GM12878 (cell line): ENCODE results near the gene ABCA13. TPM values are rescaled to one million over a fixed set of nuclear protein-coding genes. Genes with fewer than 3 reads are reported as not detected.

Experiments used
- ATAC-seq: fragments of 200-7000 bp; cut with Tn5 transposase; 3 replicates; pipeline ENCODE4 v1.9.1; 2020; ENCODE audit warnings: mild to moderate bottlenecking, moderate library complexity
- BruUV-seq: library from RNA; stranded (reverse); fragments of 400-500 nt; replicated peaks from 2 replicates; lab custom pipeline; 2021; lab: Mats Ljungman, UMichigan
- CTCF ChIA-PET: fragments of 300-600 bp; sonication (Branson Sonifier 250); formaldehyde crosslinking; extraction: SDS; loops from one replicate; lab custom pipeline; 2021; ENCODE audit warnings: inconsistent platforms; lab: Yijun Ruan, JAX
- POLR2A ChIA-PET: fragments of 350-600 bp; formaldehyde crosslinking; extraction: SDS; loops from one replicate; lab custom pipeline; 2021; ENCODE audit warnings: inconsistent platforms; lab: Charles Lee
- RAD21 ChIA-PET: fragments of 300-600 bp; sonication (Branson Sonifier 250); formaldehyde crosslinking; loops from one replicate; lab custom pipeline; 2023; ENCODE audit warnings: antibody characterized with exemption; ENCODE audit not compliant: unreplicated experiment; lab: Charles Lee
- SMC1A ChIA-PET: fragments of 300-600 bp; sonication (Branson Sonifier 250); formaldehyde crosslinking; loops from one replicate; lab custom pipeline; 2023; ENCODE audit not compliant: unreplicated experiment, uncharacterized antibody; lab: Charles Lee
- DNase-seq: peaks from one replicate; pipeline ENCODE4 v3.0.0-alpha.2; 2011; ENCODE audit warnings: low read depth, low spot score
- FAIRE-seq: peaks from 3 replicates; lab custom pipeline; 2011; peaks lifted over from hg19 to GRCh38; lab: Jason Lieb, UNC
- H2AFZ ChIP-seq: 2 replicates; pipeline ENCODE4 v1.6.0; 2011; ENCODE audit warnings: low read depth, low read length, control low read depth; ENCODE audit not compliant: control insufficient read depth
- H3K27ac ChIP-seq: 2 replicates; pipeline ENCODE4 v1.5.1; 2011; ENCODE audit warnings: control low read depth; ENCODE audit not compliant: control insufficient read depth, insufficient read depth
- H3K27me3 ChIP-seq, 2 experiments: replicated peaks in 1 of 2; 2 replicates each; pipeline versions ENCODE4 v1.6.0 to v1.6.1; 2011; ENCODE audit warnings: low read length in 1 of 2; ENCODE audit not compliant: control insufficient read depth in 2 of 2, insufficient read depth in 2 of 2
- H3K36me3 ChIP-seq, 2 experiments: 2 replicates each; pipeline ENCODE4 v1.5.1; 2011; ENCODE audit warnings: low read length in 1 of 2; ENCODE audit not compliant: control insufficient read depth in 2 of 2, insufficient read depth in 2 of 2
- H3K4me1 ChIP-seq: 2 replicates; pipeline ENCODE4 v1.6.1; 2011; ENCODE audit warnings: mild to moderate bottlenecking, low read length, moderate library complexity, mixed read lengths; ENCODE audit not compliant: control insufficient read depth, insufficient read depth
- H3K4me2 ChIP-seq: 2 replicates; pipeline ENCODE4 v1.6.0; 2011; ENCODE audit warnings: control low read depth; ENCODE audit not compliant: control insufficient read depth, insufficient read depth
- H3K4me3 ChIP-seq: fragments of 200-600 bp; sonication (generic); 2 replicates; pipeline ENCODE4 v1.5.1; 2016
- H3K79me2 ChIP-seq: 2 replicates; pipeline ENCODE4 v1.6.0; 2011; ENCODE audit warnings: low read length; ENCODE audit not compliant: control insufficient read depth, insufficient read depth
- H3K9ac ChIP-seq: 2 replicates; pipeline ENCODE4 v1.8.0; 2011; ENCODE audit warnings: low read length, control low read depth, mixed read lengths; ENCODE audit not compliant: control insufficient read depth, insufficient read depth
- H3K9me3 ChIP-seq: replicated peaks from 3 replicates; pipeline ENCODE4 v1.5.1; 2011; ENCODE audit warnings: mild to moderate bottlenecking, low read length; ENCODE audit not compliant: control insufficient read depth, insufficient read depth
- H4K20me1 ChIP-seq: 2 replicates; pipeline ENCODE4 v1.6.0; 2011; ENCODE audit not compliant: control insufficient read depth, insufficient read depth
- E4F1 ChIP-seq: fragments of 450-650 bp; IDR thresholded peaks from 2 replicates; pipeline ENCODE4 v1.6.1; 2018; ENCODE audit warnings: borderline replicate concordance, mild to moderate bottlenecking; ENCODE audit not compliant: partially characterized antibody
- GABPA ChIP-seq: IDR thresholded peaks from 2 replicates; pipeline ENCODE4 v1.6.1; 2014; ENCODE audit warnings: antibody characterized with exemption, low read depth, mild to moderate bottlenecking, inconsistent platforms
- IRF3 ChIP-seq: fragments of 450-650 bp; IDR thresholded peaks from 2 replicates; pipeline ENCODE4 v1.6.1; 2014; ENCODE audit warnings: mild to moderate bottlenecking
- KLF5 ChIP-seq: fragments of 450-650 bp; IDR thresholded peaks from 2 replicates; pipeline ENCODE4 v1.6.1; 2014; ENCODE audit warnings: mild to moderate bottlenecking; ENCODE audit not compliant: partially characterized antibody
- WGBS: methylation state at CpG from one replicate; pipeline ENCODE4 v1.1.6; 2016; ENCODE audit warnings: low lambda C conversion rate; ENCODE audit not compliant: insufficient replicate concordance, insufficient coverage; ENCODE audit errors: missing lambda C conversion rate; 5-methylcytosine and 5-hydroxymethylcytosine counted together
- in situ Hi-C: fragments of 300-500 bp; cut with MboI; formaldehyde crosslinking; loops from 9 replicates; pipeline ENCODE4 v1.14.3; 2018; ENCODE audit warnings: mixed read lengths
- intact Hi-C: fragments of 100-400 bp; cut with micrococcal nuclease; formaldehyde crosslinking; loops from one replicate; pipeline ENCODE4 v1.14.2; 2022; ENCODE audit not compliant: unreplicated experiment
- polyA plus RNA-seq, 11 experiments: library from polyadenylated mRNA; depleted of rRNA in 4 of 11; unstranded in 6 of 11; stranded (reverse) in 5 of 11; fragments of >200 nt; fragmentation: Nextera tagmentation in 4 of 11; fragmentation: Illumina TruSeq in 1 of 11; extraction: Ambion mirVana in 4 of 11; extraction: Trizol in 1 of 11; gene quantifications; 1 replicate in 1 of 11; 2 replicates in 10 of 11; pipeline versions ENCODE4 v1.2.1 to v1.2.3, GENCODE V29; 2011 to 2016; ENCODE audit warnings: inconsistent platforms in 2 of 11, missing spikeins in 2 of 11, low read depth in 1 of 11
- total RNA-seq, 4 experiments: library from RNA; depleted of rRNA in 3 of 4; stranded (reverse); fragments of >200 nt in 3 of 4; fragmentation: Illumina TruSeq in 1 of 4; extraction: Trizol in 1 of 4; gene quantifications; 2 replicates each; pipeline versions ENCODE4 v1.2.1 to v1.2.3, GENCODE V29; 2013 to 2021

The ABCA13 gene
- total and polyA plus RNA-seq, 10 of the 15 experiments (the other 5 are each of a cell fraction or from before 2014, with no cell fraction given): under 0.01 to 0.98 (median 0.04) TPM; not detected in 2

GRCh38 chr7:48295296-48295971, 124.2 kb downstream of the ABCA13 start:
- Histone ChIP-seq H3K9me3 (no peaks in the 10 kb centered on the region), H3K4me1 (peaks cover 5% of the 10 kb centered on the region; the same call in 1 of the 2 replicates), H3K27me3 (no peaks in the 10 kb centered on the region), H3K79me2 (no peaks in the 10 kb centered on the region), H3K9ac (no peak overlapping the region), H2AFZ (no peak overlapping the region), H3K27ac (no peak overlapping the region), H4K20me1 (no peaks in the 10 kb centered on the region), H3K4me2 (no peak overlapping the region), H3K36me3 (no peaks in the 10 kb centered on the region), H3K4me3 (no peak overlapping the region)
- WGBS: 38% methylated on average over 7 of the region's 7 CpGs
- BruUV-seq: no TSS peak
- CTCF ChIA-PET: no interaction called here
- TF ChIP-seq KLF5 (no peak), IRF3 (no peak)
- in situ Hi-C loops (no loop called here), intact Hi-C loops (loop anchor here (5.0 kb wide), 1 partner anchor 872 kb away; no protein-coding TSS in a partner anchor)
- POLR2A ChIA-PET: no interaction called here
- SMC1A ChIA-PET: no interaction called here
- ATAC-seq: no peak
- RAD21 ChIA-PET: no interaction called here
- no peak for DNase-seq
- FAIRE-seq: no peak

GRCh38 chr7:48296966-48297365, 125.7 kb downstream of the ABCA13 start:
- SMC1A ChIA-PET: interaction anchor here (0.6 kb wide), 1 partner anchor 19 kb away, joined by 4 read pairs; no protein-coding TSS in a partner anchor
- H3K4me2 ChIP-seq: no peak overlapping the region
- DNase-seq (no peak), ATAC-seq (no peak), FAIRE-seq (no peak)
- no peak overlapping the region for H2AFZ ChIP-seq
- CTCF ChIA-PET: interaction anchor here (0.9 kb wide), 1 partner anchor 19 kb away, joined by 4 read pairs; no protein-coding TSS in a partner anchor
- H3K9ac ChIP-seq: no peak overlapping the region
- intact Hi-C loops: loop anchor here (5.0 kb wide), 1 partner anchor 870 kb away; no protein-coding TSS in a partner anchor
- H3K4me3 ChIP-seq: no peak overlapping the region
- no peak overlapping the region for H3K27ac ChIP-seq
- no peaks in the 10 kb centered on the region for H3K36me3 ChIP-seq
- no peaks in the 10 kb centered on the region for H4K20me1 ChIP-seq
- no peaks in the 10 kb centered on the region for H3K79me2 ChIP-seq
- WGBS: 17% methylated on average over 2 of the region's 2 CpGs
- no TSS peak for BruUV-seq
- in situ Hi-C loops: no loop called here
- RAD21 ChIA-PET: no interaction called here
- POLR2A ChIA-PET: no interaction called here
- H3K4me1 ChIP-seq: peaks cover 5% of the 10 kb centered on the region; the same call in 1 of the 2 replicates
- no peaks in the 10 kb centered on the region for H3K9me3 ChIP-seq
- no peaks in the 10 kb centered on the region for H3K27me3 ChIP-seq
- TF ChIP-seq E4F1 (no peak), GABPA (no peak)
